Parathyroid adenoma (tissue), 2 donors: ENCODE data around the gene EME2.

Experiments
- H2AFZ ChIP-seq: fragments of 300-600 bp; sonication (generic); one replicate; pipeline ENCODE4 v1.7.0; 2017; ENCODE audit warnings: antibody characterized with exemption, mild to moderate bottlenecking
- H3K27ac ChIP-seq: fragments of 300-600 bp; sonication (generic); one replicate; pipeline ENCODE4 v1.7.0; 2017
- H3K27me3 ChIP-seq: fragments of 300-600 bp; sonication (generic); one replicate; pipeline ENCODE4 v1.7.0; 2017; ENCODE audit warnings: low read length; ENCODE audit not compliant: control insufficient read depth, insufficient read depth
- H3K36me3 ChIP-seq: fragments of 300-600 bp; sonication (generic); one replicate; pipeline ENCODE4 v1.7.0; 2017; ENCODE audit warnings: low read length; ENCODE audit not compliant: control insufficient read depth, insufficient read depth
- H3K4me1 ChIP-seq: fragments of 300-600 bp; sonication (generic); one replicate; pipeline ENCODE4 v1.7.0; 2017; ENCODE audit warnings: control low read depth
- H3K4me2 ChIP-seq: fragments of 300-600 bp; sonication (generic); one replicate; pipeline ENCODE4 v1.7.0; 2017; ENCODE audit warnings: low read length
- H3K4me3 ChIP-seq: fragments of 300-600 bp; sonication (generic); one replicate; pipeline ENCODE4 v1.7.0; 2017; ENCODE audit warnings: low read depth, low read length
- H3K79me2 ChIP-seq: fragments of 300-600 bp; sonication (generic); one replicate; pipeline ENCODE4 v1.7.0; 2017; ENCODE audit warnings: control low read depth
- H3K9ac ChIP-seq: fragments of 300-600 bp; sonication (generic); one replicate; pipeline ENCODE4 v1.7.0; 2017; ENCODE audit warnings: mild to moderate bottlenecking
- H3K9me3 ChIP-seq: fragments of 300-600 bp; sonication (generic); one replicate; pipeline ENCODE4 v1.7.0; 2017; ENCODE audit warnings: low read length; ENCODE audit not compliant: control insufficient read depth
- TF ChIP-seq, protein P1 (sequence below): fragments of 300-600 bp; sonication (generic); IDR thresholded peaks from one replicate; pipeline ENCODE4 v1.7.0; 2017; ENCODE audit warnings: antibody characterized with exemption, mild to moderate bottlenecking
- donor health status: primary hyperparathyroidism.

Gene EME2

DNA sequence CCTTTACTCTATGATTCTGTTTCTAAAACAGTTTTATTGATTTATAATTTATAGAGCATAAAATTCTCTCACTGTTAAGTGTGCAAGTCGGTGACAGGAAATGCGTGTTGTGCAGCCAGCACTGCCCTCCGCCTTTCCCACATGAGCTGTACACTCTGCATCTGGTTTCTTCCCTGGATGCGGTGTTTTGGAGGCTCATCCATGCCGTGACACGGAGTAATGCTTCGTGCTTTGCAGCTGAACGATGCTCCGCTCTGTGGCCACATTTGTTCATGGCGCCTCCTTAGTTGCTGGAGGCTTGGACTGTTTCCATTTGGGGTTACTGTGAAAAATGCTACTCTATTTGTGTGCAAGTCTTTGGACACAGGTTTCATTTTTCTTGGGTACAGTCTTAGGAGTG is 28.1 kb downstream of the EME2 start:
- no peak overlapping the region for H2AFZ ChIP-seq
- H3K27ac ChIP-seq: no peak overlapping the region
- H3K4me1 ChIP-seq: no peaks in the 10 kb centered on the region
- no peak overlapping the region for H3K4me2 ChIP-seq
- no peaks in the 10 kb centered on the region for H3K79me2 ChIP-seq
- H3K4me3 ChIP-seq: no peak overlapping the region
- no peaks in the 10 kb centered on the region for H3K27me3 ChIP-seq
- TF ChIP-seq, protein P1, sequence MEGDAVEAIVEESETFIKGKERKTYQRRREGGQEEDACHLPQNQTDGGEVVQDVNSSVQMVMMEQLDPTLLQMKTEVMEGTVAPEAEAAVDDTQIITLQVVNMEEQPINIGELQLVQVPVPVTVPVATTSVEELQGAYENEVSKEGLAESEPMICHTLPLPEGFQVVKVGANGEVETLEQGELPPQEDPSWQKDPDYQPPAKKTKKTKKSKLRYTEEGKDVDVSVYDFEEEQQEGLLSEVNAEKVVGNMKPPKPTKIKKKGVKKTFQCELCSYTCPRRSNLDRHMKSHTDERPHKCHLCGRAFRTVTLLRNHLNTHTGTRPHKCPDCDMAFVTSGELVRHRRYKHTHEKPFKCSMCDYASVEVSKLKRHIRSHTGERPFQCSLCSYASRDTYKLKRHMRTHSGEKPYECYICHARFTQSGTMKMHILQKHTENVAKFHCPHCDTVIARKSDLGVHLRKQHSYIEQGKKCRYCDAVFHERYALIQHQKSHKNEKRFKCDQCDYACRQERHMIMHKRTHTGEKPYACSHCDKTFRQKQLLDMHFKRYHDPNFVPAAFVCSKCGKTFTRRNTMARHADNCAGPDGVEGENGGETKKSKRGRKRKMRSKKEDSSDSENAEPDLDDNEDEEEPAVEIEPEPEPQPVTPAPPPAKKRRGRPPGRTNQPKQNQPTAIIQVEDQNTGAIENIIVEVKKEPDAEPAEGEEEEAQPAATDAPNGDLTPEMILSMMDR: no peak
- no peaks in the 10 kb centered on the region for H3K36me3 ChIP-seq
- no peaks in the 10 kb centered on the region for H3K9me3 ChIP-seq
- no peak overlapping the region for H3K9ac ChIP-seq

- Histone ChIP-seq H3K4me1 (no peaks in the 10 kb centered on the region), H3K4me2 (no peak overlapping the region), H3K36me3 (no peaks in the 10 kb centered on the region), H3K27ac (no peak overlapping the region), H3K4me3 (no peak overlapping the region), H2AFZ (no peak overlapping the region), H3K9me3 (no peaks in the 10 kb centered on the region), H3K9ac (no peak overlapping the region), H3K27me3 (no peaks in the 10 kb centered on the region), H3K79me2 (peaks cover 16% of the 10 kb centered on the region)
- TF ChIP-seq, protein P1: no peak
These were observed 35.0 kb downstream of the EME2 start for GRCh38 chr16:1807626-1808025.

GRCh38 chr16:1808691-1809090 is 36.1 kb downstream of the EME2 start:
- H3K79me2 ChIP-seq: peaks cover 16% of the 10 kb centered on the region

GRCh38 chr16:1809281-1809801 is 36.7 kb downstream of the EME2 start:
- H3K9ac ChIP-seq: no peak overlapping the region
- TF ChIP-seq, protein P1: no peak
- no peaks in the 10 kb centered on the region for H3K36me3 ChIP-seq
- H3K4me1 ChIP-seq: no peaks in the 10 kb centered on the region
- no peaks in the 10 kb centered on the region for H3K27me3 ChIP-seq
- H3K4me3 ChIP-seq: no peak overlapping the region
- peaks cover 16% of the 10 kb centered on the region for H3K79me2 ChIP-seq
- no peaks in the 10 kb centered on the region for H3K9me3 ChIP-seq
- H2AFZ ChIP-seq: no peak overlapping the region
- no peak overlapping the region for H3K27ac ChIP-seq
- H3K4me2 ChIP-seq: no peak overlapping the region

More at GRCh38 chr16:1808691-1809090, 36.1 kb downstream of the EME2 start:
- no peaks in the 10 kb centered on the region for H3K9me3 ChIP-seq
- TF ChIP-seq, protein P1: no peak
- H2AFZ ChIP-seq: no peak overlapping the region
- H3K27me3 ChIP-seq: no peaks in the 10 kb centered on the region
- no peaks in the 10 kb centered on the region for H3K4me1 ChIP-seq
- H3K4me3 ChIP-seq: no peak overlapping the region
- no peaks in the 10 kb centered on the region for H3K36me3 ChIP-seq
- no peak overlapping the region for H3K4me2 ChIP-seq
- H3K27ac ChIP-seq: no peak overlapping the region
- no peak overlapping the region for H3K9ac ChIP-seq

DNA sequence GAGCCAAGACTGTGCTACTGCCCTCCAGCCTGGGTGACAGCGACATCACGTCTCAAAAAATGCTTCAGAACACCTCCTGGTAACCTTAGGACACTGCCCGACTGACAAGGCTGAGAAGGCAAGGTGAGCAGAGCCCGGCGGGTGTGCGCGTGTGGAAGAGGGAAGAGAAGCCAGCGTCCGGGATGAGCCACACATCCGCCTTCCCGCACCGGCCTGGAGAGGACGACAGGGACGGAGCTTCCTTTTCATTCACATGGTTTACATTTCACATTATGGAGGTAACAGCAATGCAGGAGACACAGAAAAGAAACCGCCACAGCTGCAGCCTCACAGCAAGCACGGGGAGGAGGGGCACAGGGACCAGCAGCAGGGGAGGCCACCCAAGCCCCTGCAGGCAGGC is 37.5 kb downstream of the EME2 start:
- Histone ChIP-seq H3K9ac (no peak overlapping the region), H3K27me3 (no peaks in the 10 kb centered on the region), H3K4me1 (no peaks in the 10 kb centered on the region), H3K27ac (no peak overlapping the region), H2AFZ (no peak overlapping the region), H3K79me2 (peaks cover 16% of the 10 kb centered on the region), H3K4me2 (no peak overlapping the region), H3K9me3 (no peaks in the 10 kb centered on the region), H3K4me3 (no peak overlapping the region), H3K36me3 (no peaks in the 10 kb centered on the region)
- TF ChIP-seq, protein P1: no peak
